Chondrocyte (in vitro differentiated cells): Measurements from ENCODE around the gene RPRD1B. TPM values are rescaled to one million over a fixed set of nuclear protein-coding genes. Genes with fewer than 3 reads are reported as not detected.

Experiments used
- DNase-seq: peaks from one replicate; pipeline ENCODE4 v3.0.0; 2021; ENCODE audit warnings: mixed read lengths, low spot score
- H3K27ac Mint-ChIP-seq: one replicate; pipeline ENCODE4 v1.8.0; 2021; ENCODE audit warnings: mild to moderate bottlenecking, moderate library complexity, mixed read lengths; ENCODE audit not compliant: unreplicated experiment
- H3K27me3 Mint-ChIP-seq: 2 replicates; pipeline ENCODE4 v1.8.0; 2021; ENCODE audit warnings: low read depth, mixed read lengths
- H3K36me3 Mint-ChIP-seq: 2 replicates; pipeline ENCODE4 v1.8.0; 2021; ENCODE audit warnings: low read depth, mixed read lengths
- H3K4me1 Mint-ChIP-seq: 2 replicates; pipeline ENCODE4 v1.8.0; 2021; ENCODE audit warnings: low read depth, mild to moderate bottlenecking, mixed read lengths
- H3K4me3 Mint-ChIP-seq: one replicate; pipeline ENCODE4 v1.8.0; 2021; ENCODE audit warnings: mild to moderate bottlenecking, moderate library complexity, mixed read lengths; ENCODE audit not compliant: unreplicated experiment
- H3K9me3 Mint-ChIP-seq: 2 replicates; pipeline ENCODE4 v1.8.0; 2021; ENCODE audit warnings: low read depth, mixed read lengths
- CTCF ChIP-seq: fragments of 200-600 bp; sonication (generic); IDR thresholded peaks from 2 replicates; pipeline ENCODE4 v1.5.0; 2021; ENCODE audit warnings: antibody characterized with exemption, mild to moderate bottlenecking, moderate library complexity
- total RNA-seq: library from RNA; stranded (reverse); gene quantifications from 3 replicates; pipeline ENCODE4 v1.2.1, GENCODE V29; 2021

The RPRD1B gene
- total RNA-seq, 1 donor from 2014 or later: 16.9 TPM

DNA sequence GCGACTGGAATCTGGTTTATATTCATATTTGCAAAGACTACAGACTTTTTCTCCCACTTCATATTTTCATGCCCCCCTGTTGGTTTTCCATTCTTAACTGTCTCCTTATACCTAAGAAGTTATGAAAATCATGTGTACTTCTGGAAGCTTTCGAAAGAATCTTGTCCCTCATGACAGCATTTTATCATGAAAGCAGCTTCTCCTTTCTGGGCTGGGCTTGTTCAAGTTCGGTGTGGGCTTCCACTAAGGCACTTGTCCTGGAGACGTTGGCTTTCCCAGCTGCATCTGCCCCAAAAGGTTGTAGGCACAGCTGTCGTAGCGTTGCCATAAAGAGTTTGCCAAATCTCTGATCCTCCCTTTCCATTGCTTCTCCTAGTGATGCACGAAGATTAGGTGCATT lies 56.5 kb downstream of the RPRD1B start:
- Mint-ChIP-seq H3K9me3 (no peaks in the 10 kb centered on the region), H3K4me3 (no peak overlapping the region), H3K36me3 (peaks cover 20% of the 10 kb centered on the region), H3K27ac (no peak overlapping the region), H3K4me1 (peaks cover 24% of the 10 kb centered on the region), H3K27me3 (no peaks in the 10 kb centered on the region)
- DNase-seq: no peak
- TF ChIP-seq CTCF: no peak

DNA sequence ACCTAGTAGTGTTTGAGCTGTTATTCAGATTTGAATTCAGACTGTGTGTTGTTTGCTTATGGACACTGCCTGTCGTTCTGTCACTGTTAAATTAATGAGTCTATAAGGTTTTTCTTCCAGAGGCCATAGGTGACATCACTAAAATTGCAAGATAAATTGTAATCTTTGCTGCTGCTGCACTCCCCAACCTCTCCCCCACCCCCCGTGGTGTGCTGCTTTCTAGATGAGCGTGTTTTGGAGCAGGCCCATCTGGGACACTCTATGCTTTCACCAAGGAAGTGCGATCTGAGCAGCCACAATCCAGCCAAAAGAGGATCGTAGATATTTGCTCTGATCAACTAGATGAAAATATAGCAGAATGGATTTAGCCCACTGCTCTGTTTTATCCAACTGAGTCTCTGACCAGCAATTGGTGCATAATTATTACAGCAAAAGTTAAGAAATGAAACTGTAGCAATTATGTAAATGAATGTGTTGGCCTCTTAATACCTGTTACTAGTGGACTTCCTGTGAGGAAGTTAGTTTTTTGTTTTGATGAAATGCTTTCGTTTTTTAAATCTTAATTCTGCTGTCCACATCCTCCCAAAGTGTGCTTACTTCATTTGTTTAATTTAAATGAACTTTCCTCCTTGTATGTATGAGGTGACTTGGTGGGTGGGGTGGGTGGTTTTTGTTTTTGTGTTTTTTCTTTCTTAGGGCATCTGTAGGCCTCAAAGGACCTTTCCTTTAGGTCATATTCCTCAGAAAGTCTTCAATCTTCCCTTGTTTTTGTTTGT lies 58.1 kb downstream of the RPRD1B start:
- H3K27ac Mint-ChIP-seq: no peak overlapping the region
- no peaks in the 10 kb centered on the region for H3K9me3 Mint-ChIP-seq
- H3K27me3 Mint-ChIP-seq: no peaks in the 10 kb centered on the region
- H3K4me3 Mint-ChIP-seq: no peak overlapping the region
- H3K36me3 Mint-ChIP-seq: peaks cover 18% of the 10 kb centered on the region
- TF ChIP-seq CTCF: no peak
- no peak for DNase-seq
- H3K4me1 Mint-ChIP-seq: peaks cover 19% of the 10 kb centered on the region

- H3K27me3 Mint-ChIP-seq: no peaks in the 10 kb centered on the region
- TF ChIP-seq CTCF: no peak
- DNase-seq: no peak
- H3K27ac Mint-ChIP-seq: no peak overlapping the region
- H3K36me3 Mint-ChIP-seq: peaks cover 18% of the 10 kb centered on the region
- H3K4me1 Mint-ChIP-seq: peaks cover 19% of the 10 kb centered on the region
- H3K9me3 Mint-ChIP-seq: no peaks in the 10 kb centered on the region
- H3K4me3 Mint-ChIP-seq: no peak overlapping the region
These were observed 58.8 kb downstream of the RPRD1B start for GRCh38 chr20:38092260-38092857.

GRCh38 chr20:38092915-38093314 lies 59.4 kb downstream of the RPRD1B start:
- H3K27ac Mint-ChIP-seq: no peak overlapping the region
- H3K4me3 Mint-ChIP-seq: no peak overlapping the region
- H3K4me1 Mint-ChIP-seq: peaks cover 19% of the 10 kb centered on the region
- no peaks in the 10 kb centered on the region for H3K9me3 Mint-ChIP-seq
- no peak for DNase-seq
- peaks cover 18% of the 10 kb centered on the region for H3K36me3 Mint-ChIP-seq
- no peak for TF ChIP-seq CTCF
- H3K27me3 Mint-ChIP-seq: no peaks in the 10 kb centered on the region

- Mint-ChIP-seq H3K27me3 (no peaks in the 10 kb centered on the region), H3K36me3 (peaks cover 11% of the 10 kb centered on the region), H3K4me1 (peaks cover 14% of the 10 kb centered on the region), H3K27ac (no peak overlapping the region), H3K9me3 (no peaks in the 10 kb centered on the region), H3K4me3 (no peak overlapping the region)
- no peak for TF ChIP-seq CTCF
- DNase-seq: no peak
These were observed 60.1 kb downstream of the RPRD1B start for GRCh38 chr20:38093641-38094077.
